Measurements from ENCODE around the gene FBXW8. TPM values are rescaled to one million over a fixed set of nuclear protein-coding genes. Genes with fewer than 3 reads are reported as not detected.

Gene FBXW8
- total RNA-seq, 1 donor from 2014 or later: 28.2 TPM

- no peak for TF ChIP-seq CTCF (conservative IDR thresholded peaks at IDR 0.05)
- Mint-ChIP-seq H3K4me1 (ENCODE audit: unreplicated experiment) (no peaks in the 10 kb centered on the region), H3K4me3 (no peak overlapping the region), H3K36me3 (peaks cover 34% of the 10 kb centered on the region), H3K27me3 (no peaks in the 10 kb centered on the region), H3K9me3 (no peaks in the 10 kb centered on the region), H3K27ac (no peak overlapping the region)
- no peak for DNase-seq (ENCODE audit: extremely low spot score, unreplicated experiment)
Observed at GRCh38 chr12:116990329-116990728, 79.6 kb downstream of the FBXW8 start.

- Mint-ChIP-seq H3K27me3 (no peaks in the 10 kb centered on the region), H3K4me1 (ENCODE audit: unreplicated experiment) (no peaks in the 10 kb centered on the region), H3K27ac (no peak overlapping the region), H3K4me3 (no peak overlapping the region), H3K9me3 (no peaks in the 10 kb centered on the region), H3K36me3 (peaks cover 35% of the 10 kb centered on the region)
- TF ChIP-seq CTCF (conservative IDR thresholded peaks at IDR 0.05): no peak
- DNase-seq (ENCODE audit: extremely low spot score, unreplicated experiment): no peak
Observed at GRCh38 chr12:116990971-116991966, 80.5 kb downstream of the FBXW8 start.

GRCh38 chr12:116996093-116996492 lies 85.3 kb downstream of the FBXW8 start:
- Mint-ChIP-seq H3K9me3 (no peaks in the 10 kb centered on the region), H3K4me1 (ENCODE audit: unreplicated experiment) (peaks cover 3% of the 10 kb centered on the region), H3K36me3 (peaks cover 23% of the 10 kb centered on the region), H3K4me3 (no peak overlapping the region), H3K27me3 (no peaks in the 10 kb centered on the region), H3K27ac (no peak overlapping the region)
- no peak for TF ChIP-seq CTCF (conservative IDR thresholded peaks at IDR 0.05)
- no peak for DNase-seq (ENCODE audit: extremely low spot score, unreplicated experiment)

GRCh38 chr12:116996621-116997020 lies 85.9 kb downstream of the FBXW8 start:
- Mint-ChIP-seq H3K36me3 (peaks cover 23% of the 10 kb centered on the region), H3K4me3 (no peak overlapping the region), H3K4me1 (ENCODE audit: unreplicated experiment) (peaks cover 3% of the 10 kb centered on the region), H3K27ac (no peak overlapping the region), H3K9me3 (no peaks in the 10 kb centered on the region), H3K27me3 (no peaks in the 10 kb centered on the region)
- TF ChIP-seq CTCF (conservative IDR thresholded peaks at IDR 0.05): no peak
- DNase-seq (ENCODE audit: extremely low spot score, unreplicated experiment): no peak

- no peak overlapping the region for H3K4me3 Mint-ChIP-seq
- H3K36me3 Mint-ChIP-seq: peaks cover 15% of the 10 kb centered on the region
- H3K4me1 Mint-ChIP-seq (ENCODE audit: unreplicated experiment): peaks cover 3% of the 10 kb centered on the region
- H3K27ac Mint-ChIP-seq: no peak overlapping the region
- no peak for DNase-seq (ENCODE audit: extremely low spot score, unreplicated experiment)
- H3K27me3 Mint-ChIP-seq: no peaks in the 10 kb centered on the region
- no peaks in the 10 kb centered on the region for H3K9me3 Mint-ChIP-seq
- no peak for TF ChIP-seq CTCF (conservative IDR thresholded peaks at IDR 0.05)
Observed at GRCh38 chr12:116999066-116999465, 88.3 kb downstream of the FBXW8 start.
